GM12874 (cell line): Measurements from ENCODE around the gene APOL6.

Experiments
- TF ChIP-seq, protein P1 (sequence below): IDR thresholded peaks from 2 replicates; pipeline ENCODE4 v1.5.1; 2011; ENCODE audit warnings: low read depth, mild to moderate bottlenecking, control low read depth, low read length, moderate library complexity; ENCODE audit not compliant: insufficient read depth

Gene APOL6

DNA sequence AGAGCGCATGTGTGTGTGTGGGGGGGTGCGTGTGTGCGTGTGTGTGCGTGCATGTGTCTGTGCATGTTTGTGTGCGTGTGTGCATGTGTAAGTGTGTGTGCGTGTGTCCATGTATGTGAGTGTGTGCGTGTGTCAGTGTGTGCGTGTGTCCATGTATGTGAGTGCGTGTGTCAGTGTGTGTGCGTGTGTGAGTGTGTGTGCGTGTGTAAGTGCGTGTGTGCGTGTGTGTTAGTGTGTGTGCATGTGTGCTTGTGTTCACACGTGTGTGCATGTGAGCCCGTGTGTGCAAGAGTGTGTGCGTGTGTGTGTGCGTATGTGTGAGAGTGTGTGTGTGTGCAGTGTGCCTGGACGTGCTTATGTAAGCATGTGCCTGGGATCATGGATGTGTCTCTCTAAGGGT, 14.7 kb upstream of the APOL6 start:
- TF ChIP-seq, protein P1, sequence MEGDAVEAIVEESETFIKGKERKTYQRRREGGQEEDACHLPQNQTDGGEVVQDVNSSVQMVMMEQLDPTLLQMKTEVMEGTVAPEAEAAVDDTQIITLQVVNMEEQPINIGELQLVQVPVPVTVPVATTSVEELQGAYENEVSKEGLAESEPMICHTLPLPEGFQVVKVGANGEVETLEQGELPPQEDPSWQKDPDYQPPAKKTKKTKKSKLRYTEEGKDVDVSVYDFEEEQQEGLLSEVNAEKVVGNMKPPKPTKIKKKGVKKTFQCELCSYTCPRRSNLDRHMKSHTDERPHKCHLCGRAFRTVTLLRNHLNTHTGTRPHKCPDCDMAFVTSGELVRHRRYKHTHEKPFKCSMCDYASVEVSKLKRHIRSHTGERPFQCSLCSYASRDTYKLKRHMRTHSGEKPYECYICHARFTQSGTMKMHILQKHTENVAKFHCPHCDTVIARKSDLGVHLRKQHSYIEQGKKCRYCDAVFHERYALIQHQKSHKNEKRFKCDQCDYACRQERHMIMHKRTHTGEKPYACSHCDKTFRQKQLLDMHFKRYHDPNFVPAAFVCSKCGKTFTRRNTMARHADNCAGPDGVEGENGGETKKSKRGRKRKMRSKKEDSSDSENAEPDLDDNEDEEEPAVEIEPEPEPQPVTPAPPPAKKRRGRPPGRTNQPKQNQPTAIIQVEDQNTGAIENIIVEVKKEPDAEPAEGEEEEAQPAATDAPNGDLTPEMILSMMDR: no peak

DNA sequence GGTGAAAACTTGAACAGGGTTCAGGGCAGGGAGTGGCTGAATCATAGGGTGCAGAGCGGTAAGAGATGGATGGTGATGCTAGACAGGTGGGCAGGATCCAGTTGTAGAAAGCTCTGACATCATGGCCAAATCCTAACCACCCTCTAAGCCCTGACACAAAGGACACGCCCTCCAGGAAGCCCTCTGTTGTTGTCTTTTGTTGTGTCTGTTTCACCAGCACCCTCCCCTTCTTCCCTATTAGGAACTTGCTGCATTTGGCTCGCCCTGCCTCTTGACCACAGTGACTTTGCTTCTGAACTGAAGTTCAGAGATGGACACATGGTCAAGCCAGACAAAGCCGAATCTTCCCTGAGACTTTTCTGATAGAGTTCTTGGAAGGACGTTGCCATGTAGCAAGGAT, 14.2 kb upstream of the APOL6 start:
- TF ChIP-seq, protein P1: no peak

DNA sequence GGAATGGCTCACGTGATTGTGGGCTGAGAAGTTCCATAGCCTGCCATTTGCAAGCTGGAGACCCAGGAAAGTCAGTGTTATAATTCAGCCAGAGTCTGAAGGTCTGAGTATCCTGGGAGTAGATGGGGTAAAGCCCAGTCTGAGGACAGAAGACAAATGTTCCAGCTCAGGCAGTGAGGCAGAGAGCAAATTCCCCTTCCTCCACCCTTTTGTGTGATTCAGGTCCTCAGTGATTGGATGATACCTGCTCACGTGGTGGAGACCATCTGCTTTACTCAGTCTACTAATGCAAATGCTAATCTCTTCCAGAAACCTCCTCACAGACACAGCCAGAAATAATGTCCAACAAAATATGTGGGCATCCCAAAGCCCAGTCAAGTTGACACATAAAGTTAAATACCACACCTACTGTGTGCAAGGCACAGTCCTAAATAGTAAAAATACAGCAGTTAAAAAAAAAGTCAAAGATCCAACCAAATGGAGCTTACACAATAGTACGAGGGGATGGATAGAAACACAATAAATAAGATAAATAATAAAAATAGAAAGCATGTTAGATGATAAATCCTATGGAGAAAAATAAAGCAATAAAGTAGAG, 13.2 kb upstream of the APOL6 start:
- TF ChIP-seq, protein P1: no peak

DNA sequence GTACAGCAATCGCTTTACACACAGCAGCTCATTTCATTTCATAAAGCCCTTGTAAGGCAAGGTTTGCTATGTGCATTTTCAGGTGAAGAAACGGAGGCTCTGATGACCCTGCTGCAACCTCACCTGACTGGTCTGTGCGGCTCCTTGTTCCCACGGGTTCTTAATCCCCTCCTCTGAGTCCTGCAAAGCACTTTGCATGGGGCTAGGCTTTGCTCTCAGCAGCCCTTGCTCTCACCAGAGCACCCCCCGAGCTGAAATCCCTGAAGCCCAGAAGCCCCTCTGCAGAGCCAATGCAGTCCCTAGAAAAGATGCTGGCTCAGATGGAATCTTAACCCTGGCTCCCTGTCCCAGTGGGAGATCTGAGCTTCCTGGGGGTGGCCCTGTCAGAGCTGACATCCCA, 11.0 kb upstream of the APOL6 start:
- TF ChIP-seq, protein P1: no peak

DNA sequence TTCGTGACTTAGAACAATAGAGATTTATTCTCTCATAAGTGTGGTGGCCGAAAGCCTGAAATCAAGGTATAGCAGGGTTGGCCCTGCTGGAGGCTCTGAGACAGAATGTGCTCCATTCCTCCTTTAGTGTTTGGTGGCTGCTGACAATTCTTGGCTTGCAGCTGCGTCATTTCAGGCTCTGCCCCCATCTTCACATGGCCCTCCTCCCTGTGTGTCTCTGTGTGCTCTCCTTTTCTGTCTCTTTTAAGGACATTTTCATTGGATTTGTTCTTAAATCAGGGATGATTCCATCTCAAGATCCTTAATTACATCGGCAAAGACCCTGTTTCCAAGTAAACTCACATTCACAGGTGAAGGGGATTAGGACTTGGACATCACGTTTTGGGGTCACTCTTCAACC, 10.2 kb upstream of the APOL6 start:
- TF ChIP-seq, protein P1: no peak

DNA sequence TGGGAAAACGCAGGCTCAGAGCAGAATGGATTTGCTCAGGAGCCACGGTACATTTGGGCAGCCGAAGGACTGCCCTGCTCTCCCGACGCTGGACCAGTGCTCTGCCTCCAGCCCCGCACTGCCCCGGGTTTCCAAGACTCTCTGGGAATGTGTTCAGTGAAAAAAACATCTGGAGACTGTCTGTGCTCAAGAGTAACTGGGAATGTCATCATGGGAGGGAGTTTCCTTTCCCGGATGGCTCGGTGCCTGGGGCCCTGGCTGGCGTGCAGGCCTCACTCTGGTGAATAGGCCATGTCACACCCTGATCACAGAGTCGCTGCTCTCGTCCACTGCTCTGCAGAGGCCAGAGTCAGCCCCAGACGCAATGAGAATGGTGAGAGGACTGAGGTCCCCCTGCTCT, 9.8 kb upstream of the APOL6 start:
- TF ChIP-seq, protein P1: no peak

DNA sequence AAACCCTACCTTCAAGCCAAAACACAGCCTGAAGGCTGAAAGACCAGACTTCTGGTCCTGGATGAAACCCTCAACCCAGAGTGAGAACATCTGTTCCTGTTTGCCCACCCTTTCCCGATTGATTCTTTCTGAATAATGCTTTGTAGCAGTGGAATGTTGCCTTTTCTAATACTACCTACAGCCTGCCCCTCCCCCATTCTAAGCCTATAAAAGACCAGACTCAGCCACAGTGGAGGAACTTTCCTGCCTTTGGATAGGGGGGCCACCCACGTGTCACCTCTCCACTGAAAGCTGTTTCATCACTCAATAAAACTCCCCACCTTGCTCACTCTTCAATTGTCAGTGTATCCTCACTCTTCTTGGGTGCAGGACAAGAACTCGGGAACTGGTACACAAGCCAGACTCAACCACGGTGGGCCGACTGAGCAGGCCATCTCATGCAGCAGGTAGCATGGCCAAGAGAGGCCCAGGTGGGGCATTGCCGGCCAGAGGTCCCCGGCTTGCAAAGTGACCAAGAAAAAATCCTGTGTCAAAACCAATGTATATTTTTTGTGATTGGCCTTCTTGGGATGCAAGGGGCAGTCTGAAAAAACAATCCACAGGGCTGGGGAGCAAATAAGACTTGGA, 6.6 kb upstream of the APOL6 start:
- TF ChIP-seq, protein P1: no peak
